LoVo (cell line): ENCODE data around the gene CUL4B.
A peak's percentile ranks its signal among the peaks of the same experiment; 100 is the strongest.
"Not testable (repeated sequence)": the region's sequence is repeated elsewhere in the genome, so short reads cannot be mapped to it uniquely, and the experiment has no call there.

ENCODE experiments used
- DNase-seq: peaks from one replicate; pipeline ENCODE4 v3.0.0-alpha.2; 2016; ENCODE audit warnings: low spot score

The CUL4B gene

GRCh38 chrX:120560842-120561633 lies at the start of gene CUL4B:
TSS of gene CUL4B (minus strand) at chrX:120560962. CDS start at chrX:120560638, 324 bp downstream.
- DNase-seq: peak; percentile 78

- DNase-seq: peak; percentile 19
Observed at GRCh38 chrX:120604361-120604782, 43.6 kb upstream of the CUL4B start.

GRCh38 chrX:120603707-120604360 lies 43.1 kb upstream of the CUL4B start, which contains the start of gene MCTS1:
TSS of gene MCTS1 (plus strand) at chrX:120604101. CDS start at chrX:120604237, 136 bp downstream.
- DNase-seq: peak; percentile 82

GRCh38 chrX:120585702-120586101 lies 24.9 kb upstream of the CUL4B start:
- DNase-seq: no peak

GRCh38 chrX:120575379-120576114 lies 14.8 kb upstream of the CUL4B start:
- DNase-seq: no peak

- not testable (repeated sequence) for DNase-seq
Observed at GRCh38 chrX:120573806-120574205, 13.0 kb upstream of the CUL4B start.

- DNase-seq: no peak
Observed at GRCh38 chrX:120570011-120570600, 9.3 kb upstream of the CUL4B start.

- DNase-seq: no peak
Observed at GRCh38 chrX:120568609-120569008, 7.8 kb upstream of the CUL4B start.

GRCh38 chrX:120568035-120568434 lies 7.3 kb upstream of the CUL4B start:
- DNase-seq: no peak

- DNase-seq: no peak
Observed at GRCh38 chrX:120566817-120567216, 6.1 kb upstream of the CUL4B start.

- no peak for DNase-seq
Observed at GRCh38 chrX:120564925-120565324, 4.2 kb upstream of the CUL4B start.

GRCh38 chrX:120562569-120562926 lies 1.8 kb upstream of the CUL4B start:
- no peak for DNase-seq

- no peak for DNase-seq
Observed at GRCh38 chrX:120561634-120562568, 1.1 kb upstream of the CUL4B start.

GRCh38 chrX:120560405-120560841 lies 339 bp downstream of the CUL4B start:
- peak; percentile 16 for DNase-seq

GRCh38 chrX:120559804-120560203 lies 958 bp downstream of the CUL4B start:
- DNase-seq: no peak

- DNase-seq: no peak
Observed at GRCh38 chrX:120556251-120556650, 4.5 kb downstream of the CUL4B start.

- peak; percentile 79 for DNase-seq
Observed at GRCh38 chrX:120549483-120550452, 11.0 kb downstream of the CUL4B start.

GRCh38 chrX:120536061-120536460 lies 24.7 kb downstream of the CUL4B start:
- no peak for DNase-seq

GRCh38 chrX:120534413-120535205 lies 26.2 kb downstream of the CUL4B start:
- DNase-seq: no peak
